Right atrium auricular region (tissue), 2 donors: ENCODE measurements around the gene DMRT1. TPM values are rescaled to one million over a fixed set of nuclear protein-coding genes. Genes with fewer than 3 reads are reported as not detected.

Experiments used
- DNase-seq: peaks from one replicate; pipeline ENCODE4 v3.0.0-alpha.2; 2019; ENCODE audit warnings: low spot score
- H3K27ac ChIP-seq, 2 donors: fragments of 200-600 bp; sonication (generic); 1 replicate in 1 of 2; 2 replicates in 1 of 2; pipeline ENCODE4 v1.5.1; 2016 to 2019
- H3K27me3 ChIP-seq, 2 donors: fragments of 200-600 bp; sonication (generic); one replicate each; pipeline versions ENCODE4 v1.5.1 to v1.6.0; 2017 to 2019
- H3K36me3 ChIP-seq: fragments of 200-600 bp; sonication (generic); one replicate; pipeline ENCODE4 v1.5.1; 2016
- H3K4me1 ChIP-seq, 2 donors: fragments of 200-600 bp; sonication (generic); one replicate each; pipeline versions ENCODE4 v1.5.1 to v1.6.0; 2017 to 2019
- H3K4me3 ChIP-seq, 2 donors: fragments of 200-600 bp; sonication (generic); 1 replicate in 1 of 2; 2 replicates in 1 of 2; pipeline ENCODE4 v1.5.1; 2017 to 2019; ENCODE audit warnings: mild to moderate bottlenecking in 1 of 2, moderate library complexity in 1 of 2
- H3K9me3 ChIP-seq, 2 donors: fragments of 200-600 bp; sonication (generic); one replicate each; pipeline ENCODE4 v1.5.1; 2019
- CTCF ChIP-seq, 2 donors: fragments of 200-600 bp; sonication (generic); IDR thresholded peaks; one replicate each; pipeline ENCODE4 v1.5.1; 2019; ENCODE audit warnings: antibody characterized with exemption in 2 of 2
- total RNA-seq, 2 donors: library from RNA; depleted of rRNA; stranded (reverse); fragments of >200 nt; gene quantifications; one replicate each; pipeline ENCODE4 v1.1.0, GENCODE V29; 2016

The DMRT1 gene
- total RNA-seq, 2 donors from 2014 or later: not detected

GRCh38 chr9:942805-943580 is 101.5 kb downstream of the DMRT1 start:
- TF ChIP-seq CTCF (IDR thresholded peaks at IDR 0.05): no peak
- no peaks in the 10 kb centered on the region for H3K36me3 ChIP-seq
- H3K27me3 ChIP-seq: no peaks in the 10 kb centered on the region
- no peaks in the 10 kb centered on the region for H3K4me1 ChIP-seq
- H3K27ac ChIP-seq: no peak overlapping the region
- DNase-seq: no peak
- peaks cover 0 to 10% of the 10 kb centered on the region in 2 donors for H3K9me3 ChIP-seq
- H3K4me3 ChIP-seq: no peak overlapping the region

GRCh38 chr9:947985-948384 is 106.5 kb downstream of the DMRT1 start:
- H3K9me3 ChIP-seq: peaks cover 0 to 4% of the 10 kb centered on the region in 2 donors
- H3K27ac ChIP-seq: no peak overlapping the region
- H3K4me3 ChIP-seq: no peak overlapping the region
- DNase-seq: no peak
- TF ChIP-seq CTCF (IDR thresholded peaks at IDR 0.05): no peak
- H3K36me3 ChIP-seq: no peaks in the 10 kb centered on the region
- H3K27me3 ChIP-seq: no peaks in the 10 kb centered on the region
- H3K4me1 ChIP-seq: no peaks in the 10 kb centered on the region

- Histone ChIP-seq H3K27ac (no peak overlapping the region), H3K27me3 (no peaks in the 10 kb centered on the region), H3K9me3 (peaks cover 0 to 4% of the 10 kb centered on the region in 2 donors), H3K4me1 (no peaks in the 10 kb centered on the region), H3K4me3 (no peak overlapping the region), H3K36me3 (no peaks in the 10 kb centered on the region)
- no peak for TF ChIP-seq CTCF (IDR thresholded peaks at IDR 0.05)
- no peak for DNase-seq
Observed at GRCh38 chr9:948497-948896, 107.0 kb downstream of the DMRT1 start.

DNA sequence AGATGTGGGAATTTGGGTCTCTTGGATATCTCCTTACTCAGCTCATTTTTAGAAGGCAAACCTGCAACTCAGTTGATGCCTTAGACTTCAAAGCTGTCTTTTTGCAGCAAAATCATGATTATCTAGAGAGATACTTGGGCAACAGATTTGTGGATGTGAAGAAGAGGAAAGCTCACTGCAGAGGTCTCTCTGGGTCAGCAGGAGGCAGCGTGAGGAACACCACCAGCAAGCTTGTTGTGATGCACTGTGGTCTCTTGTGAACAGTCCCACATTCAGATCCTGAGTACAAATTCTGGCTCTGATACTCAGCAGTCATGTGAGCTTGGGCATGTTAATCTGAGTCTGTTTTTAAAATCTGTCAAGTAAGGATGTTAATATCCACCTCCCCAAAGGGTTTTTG is 108.6 kb downstream of the DMRT1 start:
- no peaks in the 10 kb centered on the region for H3K27me3 ChIP-seq
- no peak for DNase-seq
- peaks cover 0 to 4% of the 10 kb centered on the region in 2 donors for H3K9me3 ChIP-seq
- H3K36me3 ChIP-seq: no peaks in the 10 kb centered on the region
- H3K4me3 ChIP-seq: no peak overlapping the region
- H3K27ac ChIP-seq: no peak overlapping the region
- TF ChIP-seq CTCF (IDR thresholded peaks at IDR 0.05): no peak
- no peaks in the 10 kb centered on the region for H3K4me1 ChIP-seq

DNA sequence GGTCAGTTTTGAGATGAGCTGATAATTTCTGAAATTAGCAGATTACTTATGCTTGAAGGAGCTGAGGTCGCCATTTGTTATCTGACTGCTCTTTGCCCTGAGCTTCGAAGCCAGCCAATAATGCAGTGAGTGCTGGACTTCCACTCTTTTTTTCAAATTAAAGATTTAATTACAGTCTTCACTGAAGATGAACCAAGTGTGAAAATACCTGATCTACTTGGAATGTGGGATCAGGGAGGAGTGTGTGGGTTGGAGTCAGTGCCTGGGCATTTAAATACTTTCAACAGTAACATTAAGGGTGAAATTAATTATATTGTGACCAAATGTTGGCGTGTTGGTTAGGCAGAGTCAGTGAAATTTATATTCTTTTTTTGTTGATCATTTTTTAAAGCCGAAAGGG is 111.0 kb downstream of the DMRT1 start:
- Histone ChIP-seq H3K27me3 (no peaks in the 10 kb centered on the region), H3K4me1 (no peaks in the 10 kb centered on the region), H3K36me3 (no peaks in the 10 kb centered on the region), H3K27ac (no peak overlapping the region), H3K9me3 (peaks cover 0 to 4% of the 10 kb centered on the region in 2 donors), H3K4me3 (no peak overlapping the region)
- no peak for DNase-seq
- no peak for TF ChIP-seq CTCF (IDR thresholded peaks at IDR 0.05)

- no peaks in the 10 kb centered on the region for H3K4me1 ChIP-seq
- TF ChIP-seq CTCF (IDR thresholded peaks at IDR 0.05): no peak
- no peak overlapping the region for H3K4me3 ChIP-seq
- H3K27me3 ChIP-seq: no peaks in the 10 kb centered on the region
- H3K27ac ChIP-seq: no peak overlapping the region
- DNase-seq: no peak
- H3K36me3 ChIP-seq: no peaks in the 10 kb centered on the region
- no peaks in the 10 kb centered on the region for H3K9me3 ChIP-seq
Observed at GRCh38 chr9:959105-959504, 117.6 kb downstream of the DMRT1 start.
